Sigmoid colon (tissue), 7 donors: Measurements from ENCODE around the gene FYN. TPM values are rescaled to one million over a fixed set of nuclear protein-coding genes. Genes with fewer than 3 reads are reported as not detected.

Source experiments
- DNase-seq: peaks from one replicate; pipeline ENCODE4 v3.0.0-alpha.2; 2019
- H3K27ac ChIP-seq, 4 donors: fragments of 200-600 bp; sonication (generic); one replicate each; pipeline ENCODE4 v1.5.1; 2016 to 2019; ENCODE audit warnings: mild to moderate bottlenecking in 1 of 4
- H3K27me3 ChIP-seq, 3 donors: fragments of 200-600 bp; sonication (generic); one replicate each; pipeline ENCODE4 v1.5.1; 2019; ENCODE audit warnings: mild to moderate bottlenecking in 1 of 3
- H3K36me3 ChIP-seq, 4 donors: fragments of 200-600 bp; sonication (generic); one replicate each; pipeline ENCODE4 v1.5.1; 2016 to 2019
- H3K4me1 ChIP-seq, 4 donors: fragments of 200-600 bp; sonication (generic); one replicate each; pipeline ENCODE4 v1.5.1; 2017 to 2019
- H3K4me3 ChIP-seq, 4 donors: fragments of 200-600 bp; sonication (generic); one replicate each; pipeline ENCODE4 v1.5.1; 2017 to 2019; ENCODE audit warnings: mild to moderate bottlenecking in 2 of 4, moderate library complexity in 1 of 4
- H3K9me3 ChIP-seq, 4 donors: fragments of 200-600 bp in 3 of 4; sonication (generic) in 3 of 4; one replicate each; pipeline versions ENCODE4 v1.5.1 to v1.6.1; 2013 to 2019
- EP300 ChIP-seq, 4 donors: sonication (generic); formaldehyde crosslinking; IDR thresholded peaks; one replicate each; pipeline ENCODE4 v1.6.1; 2017; ENCODE audit warnings: antibody characterized with exemption in 4 of 4
- POLR2A ChIP-seq, 2 donors: fragments of 450-650 bp; IDR thresholded peaks; one replicate each; pipeline ENCODE4 v1.6.1; 2016; ENCODE audit warnings: antibody characterized with exemption in 2 of 2, mild to moderate bottlenecking in 2 of 2, moderate library complexity in 2 of 2
- POLR2AphosphoS5 ChIP-seq, 4 donors: sonication (generic); formaldehyde crosslinking; IDR thresholded peaks; one replicate each; pipeline ENCODE4 v1.6.1; 2017; ENCODE audit warnings: antibody characterized with exemption in 4 of 4
- WGBS, 2 donors: extraction: QIAGEN DNeasy Blood & Tissue Kit; methylation state at CpG; one replicate each; pipeline ENCODE4 v1.1.7; 2013; 5-methylcytosine and 5-hydroxymethylcytosine counted together
- intact Hi-C: fragments of 100-400 bp; cut with DNase I; formaldehyde crosslinking; loops from one replicate; pipeline ENCODE4 v1.15.1; 2023
- polyA plus RNA-seq, 3 donors: library from polyadenylated mRNA; stranded (reverse); fragments of 200-250 nt; gene quantifications; one replicate each; pipeline ENCODE4 v1.2.3, GENCODE V29; 2013
- total RNA-seq, 4 donors: library from RNA; depleted of rRNA; stranded (reverse); fragments of >200 nt; gene quantifications; one replicate each; pipeline ENCODE4 v1.1.0, GENCODE V29; 2016
- TF ChIP-seq, protein P1 (sequence below), 4 experiments: fragments of 450-650 bp in 3 of 4; fragments of 200-600 bp in 1 of 4; IDR thresholded peaks; one replicate each; pipeline ENCODE4 v1.5.1; 2016 to 2019; ENCODE audit warnings: antibody characterized with exemption in 4 of 4, mild to moderate bottlenecking in 3 of 4, moderate library complexity in 2 of 4
- donor health status: healthy with polysubstance abuse.
- donor health status: Bipolar disorder and iron deficiency.
- donor health status: healthy.

FYN gene
- total and polyA plus RNA-seq, 7 donors, result 2.3 to 81.4 (median 56.9) TPM

DNA sequence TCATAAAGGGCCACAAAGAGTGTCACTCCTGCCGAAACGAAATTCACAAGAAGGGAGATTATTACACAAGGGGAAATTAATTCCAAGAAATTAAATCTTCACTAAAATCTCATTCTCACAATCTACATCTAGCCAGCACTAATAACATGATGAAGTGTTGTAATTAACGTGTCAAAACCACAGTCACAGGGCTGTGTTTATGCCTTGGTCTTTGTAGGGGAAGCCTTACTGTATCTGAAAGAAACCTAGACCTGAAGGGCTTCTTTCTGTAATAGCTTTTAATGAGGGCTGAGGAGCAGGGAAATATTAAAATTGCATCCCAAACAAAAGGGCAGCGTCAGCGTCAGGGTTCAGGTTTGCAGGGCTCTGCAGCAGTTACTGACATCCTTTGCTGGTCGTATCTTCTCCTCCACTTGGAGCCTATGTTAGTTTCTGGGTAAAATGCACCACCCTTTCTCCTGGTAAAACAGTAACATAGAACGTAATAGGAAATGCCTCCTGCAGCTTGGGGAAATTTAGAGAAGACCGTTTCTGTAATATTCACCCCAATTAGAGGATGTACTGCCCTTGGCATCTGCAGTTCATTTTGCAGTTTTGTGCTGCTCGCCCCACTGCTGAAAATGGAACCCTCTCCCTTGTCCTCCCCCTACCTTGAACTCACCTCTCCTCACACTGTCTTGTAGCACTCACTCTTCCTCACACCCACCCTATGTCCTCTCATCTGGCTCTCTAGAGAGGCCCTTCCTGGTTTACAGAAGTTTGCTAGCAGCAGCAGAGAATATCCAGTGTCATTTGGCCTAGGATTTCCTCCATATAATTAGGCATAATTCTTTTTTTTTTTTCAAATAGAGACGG, 158.6 kb downstream of the FYN start:
- no peaks in the 10 kb centered on the region for H3K9me3 ChIP-seq
- no peak overlapping the region for H3K27ac ChIP-seq
- no peaks in the 10 kb centered on the region for H3K27me3 ChIP-seq
- no peak for TF ChIP-seq EP300 (IDR thresholded peaks at IDR 0.05)
- no peak for TF ChIP-seq POLR2A (IDR thresholded peaks at IDR 0.05)
- TF ChIP-seq POLR2AphosphoS5 (IDR thresholded peaks at IDR 0.05), result no peak
- TF ChIP-seq, protein P1, sequence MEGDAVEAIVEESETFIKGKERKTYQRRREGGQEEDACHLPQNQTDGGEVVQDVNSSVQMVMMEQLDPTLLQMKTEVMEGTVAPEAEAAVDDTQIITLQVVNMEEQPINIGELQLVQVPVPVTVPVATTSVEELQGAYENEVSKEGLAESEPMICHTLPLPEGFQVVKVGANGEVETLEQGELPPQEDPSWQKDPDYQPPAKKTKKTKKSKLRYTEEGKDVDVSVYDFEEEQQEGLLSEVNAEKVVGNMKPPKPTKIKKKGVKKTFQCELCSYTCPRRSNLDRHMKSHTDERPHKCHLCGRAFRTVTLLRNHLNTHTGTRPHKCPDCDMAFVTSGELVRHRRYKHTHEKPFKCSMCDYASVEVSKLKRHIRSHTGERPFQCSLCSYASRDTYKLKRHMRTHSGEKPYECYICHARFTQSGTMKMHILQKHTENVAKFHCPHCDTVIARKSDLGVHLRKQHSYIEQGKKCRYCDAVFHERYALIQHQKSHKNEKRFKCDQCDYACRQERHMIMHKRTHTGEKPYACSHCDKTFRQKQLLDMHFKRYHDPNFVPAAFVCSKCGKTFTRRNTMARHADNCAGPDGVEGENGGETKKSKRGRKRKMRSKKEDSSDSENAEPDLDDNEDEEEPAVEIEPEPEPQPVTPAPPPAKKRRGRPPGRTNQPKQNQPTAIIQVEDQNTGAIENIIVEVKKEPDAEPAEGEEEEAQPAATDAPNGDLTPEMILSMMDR (IDR thresholded peaks at IDR 0.05), result no peak
- intact Hi-C loops, result loop anchor here (5.0 to 10.0 kb wide), 2 partner anchors 48 to 450 kb away; no protein-coding TSS in a partner anchor
- no peak for DNase-seq
- H3K4me3 ChIP-seq, result no peak overlapping the region
- H3K4me1 ChIP-seq, result peaks cover 0 to 29% (median 26%) of the 10 kb centered on the region in 4 donors
- no peaks in the 10 kb centered on the region for H3K36me3 ChIP-seq
- 81 to 88% methylated on average over 10 of the region's 10 CpGs for WGBS, 2 donors

DNA sequence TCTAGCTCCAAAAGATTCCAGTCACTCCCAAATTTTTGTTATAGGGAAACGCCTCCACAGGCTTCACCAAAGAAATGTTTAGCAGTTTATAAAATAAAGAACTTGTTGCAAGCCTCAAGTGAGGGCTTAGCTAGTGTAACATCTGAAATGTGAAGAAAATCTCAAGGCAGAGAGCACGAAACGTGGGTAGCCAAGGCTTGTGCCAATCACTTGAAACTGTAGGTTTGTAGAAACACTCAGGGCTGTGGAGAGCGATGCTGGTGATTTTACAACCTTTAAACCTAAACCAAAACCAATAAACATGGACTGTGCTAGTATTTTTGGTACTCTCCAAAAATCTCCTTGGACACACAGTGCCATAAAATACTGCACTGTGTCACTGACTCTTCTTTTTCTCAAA, 159.4 kb downstream of the FYN start:
- Histone ChIP-seq H3K36me3 (no peaks in the 10 kb centered on the region), H3K27me3 (no peaks in the 10 kb centered on the region), H3K27ac (no peak overlapping the region), H3K4me3 (no peak overlapping the region), H3K9me3 (no peaks in the 10 kb centered on the region), H3K4me1 (peaks cover 0 to 33% (median 30%) of the 10 kb centered on the region in 4 donors)
- TF ChIP-seq POLR2AphosphoS5 (IDR thresholded peaks at IDR 0.05), result no peak
- no peak for TF ChIP-seq POLR2A (IDR thresholded peaks at IDR 0.05)
- TF ChIP-seq, protein P1 (IDR thresholded peaks at IDR 0.05), result no peak
- TF ChIP-seq EP300 (IDR thresholded peaks at IDR 0.05), result no peak
- no peak for DNase-seq
- WGBS, 2 donors, result 90 to 94% methylated on average over 4 of the region's 4 CpGs
- intact Hi-C loops, result loop anchor here (5.0 to 10.0 kb wide), 2 partner anchors 48 to 451 kb away; no protein-coding TSS in a partner anchor

DNA sequence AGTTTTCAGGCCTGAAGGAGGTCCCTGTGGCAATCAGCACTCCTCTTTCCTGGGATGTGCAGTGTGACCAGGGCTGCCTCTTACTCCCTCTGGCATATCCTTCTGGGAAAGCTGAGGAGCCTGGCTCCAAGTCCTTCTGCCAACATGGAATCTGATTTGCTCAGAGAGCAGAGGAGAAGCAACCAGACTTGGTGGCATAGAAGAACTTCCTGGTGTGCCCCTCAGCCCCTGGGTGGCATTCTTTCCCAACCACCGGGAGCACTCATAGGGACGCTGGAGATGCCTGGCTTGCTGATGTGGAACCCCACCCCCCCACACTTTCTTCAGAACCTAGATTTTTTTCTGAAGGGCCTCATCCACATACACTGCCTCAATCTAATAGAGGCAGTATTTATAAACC, 160.0 kb downstream of the FYN start:
- no peak for DNase-seq
- Histone ChIP-seq H3K36me3 (no peaks in the 10 kb centered on the region), H3K27ac (peak overlapping the region in 1 of 4 donors; percentile 56), H3K9me3 (no peaks in the 10 kb centered on the region), H3K27me3 (no peaks in the 10 kb centered on the region), H3K4me3 (no peak overlapping the region), H3K4me1 (peaks cover 0 to 37% (median 30%) of the 10 kb centered on the region in 4 donors)
- TF ChIP-seq POLR2A (IDR thresholded peaks at IDR 0.05), result no peak
- 95 to 96% methylated on average over 2 of the region's 2 CpGs for WGBS, 2 donors
- intact Hi-C loops, result loop anchor here (5.0 to 10.0 kb wide), 2 partner anchors 49 to 452 kb away; no protein-coding TSS in a partner anchor

DNA sequence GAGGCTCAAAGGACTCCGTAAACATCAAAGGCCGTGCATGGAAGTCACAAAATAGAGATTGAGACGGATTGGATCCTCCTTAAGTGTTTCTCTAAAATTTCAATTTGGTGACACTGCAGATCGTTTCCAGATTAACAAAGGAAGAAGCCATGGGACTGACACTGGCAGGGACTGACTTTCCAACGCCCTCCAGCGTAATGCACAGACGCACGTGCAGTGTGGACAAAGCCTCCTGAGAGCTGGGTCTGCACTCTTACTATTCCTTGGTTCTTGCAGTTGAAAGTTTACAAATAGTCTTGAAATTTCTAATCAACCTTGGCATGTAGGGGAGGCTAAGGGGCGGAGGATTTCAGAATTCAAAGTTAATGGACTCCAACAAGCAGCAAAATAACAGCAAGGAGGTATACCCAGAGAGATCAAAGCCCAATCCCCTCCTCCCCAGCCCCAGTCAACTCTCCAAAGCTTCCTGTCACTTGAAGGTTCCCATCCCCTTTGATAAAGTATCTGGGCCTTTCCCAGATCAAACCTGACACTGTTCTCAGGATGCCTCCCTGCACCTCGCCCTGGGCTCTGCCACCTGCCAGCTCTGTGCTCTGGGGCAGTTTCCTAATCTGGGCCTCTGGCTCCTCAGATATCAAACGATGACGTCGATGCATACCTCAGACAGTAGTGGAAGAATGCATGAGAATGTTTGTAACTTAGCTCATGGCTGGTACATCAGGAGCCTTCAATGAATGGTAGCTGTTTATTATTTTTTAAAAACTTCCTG, 161.1 kb downstream of the FYN start:
- H3K9me3 ChIP-seq, result no peaks in the 10 kb centered on the region
- 81 to 84% methylated on average over 13 of the region's 13 CpGs for WGBS, 2 donors
- intact Hi-C loops, result loop anchor here (2.0 to 10.0 kb wide), 3 partner anchors 50 to 453 kb away; partner anchors contain the start of gene FYN
- no peaks in the 10 kb centered on the region for H3K27me3 ChIP-seq
- H3K36me3 ChIP-seq, result no peaks in the 10 kb centered on the region
- H3K4me1 ChIP-seq, result peaks cover 0 to 39% (median 33%) of the 10 kb centered on the region in 4 donors
- TF ChIP-seq POLR2AphosphoS5 (IDR thresholded peaks at IDR 0.05) (no peak), POLR2A (IDR thresholded peaks at IDR 0.05) (no peak), EP300 (IDR thresholded peaks at IDR 0.05) (no peak)
- TF ChIP-seq, protein P1 (IDR thresholded peaks at IDR 0.05), result no peak
- H3K27ac ChIP-seq, result peak overlapping the region in 2 of 4 donors; percentile 52 to 56
- H3K4me3 ChIP-seq, result no peak overlapping the region
- DNase-seq, result no peak

DNA sequence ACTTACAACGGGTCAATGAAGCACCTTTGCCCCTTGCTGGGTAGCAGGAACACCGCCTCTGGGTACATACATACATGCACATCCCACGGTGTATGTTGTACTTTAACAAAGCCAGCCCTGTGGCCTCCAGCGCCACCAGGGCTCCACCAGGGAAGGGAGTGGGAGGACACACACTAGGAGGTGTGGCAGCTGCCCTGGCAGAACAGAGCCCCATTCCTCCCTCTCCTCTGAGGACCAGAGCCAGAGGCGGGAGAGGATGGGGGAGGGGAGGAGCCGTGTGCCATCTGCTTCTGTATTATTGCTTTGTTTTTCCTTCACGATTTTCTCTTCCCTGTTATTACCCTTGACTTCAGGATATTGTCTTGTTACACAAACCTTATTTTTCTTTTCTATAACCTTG, 161.8 kb downstream of the FYN start:
- H3K9me3 ChIP-seq, result no peaks in the 10 kb centered on the region
- no peaks in the 10 kb centered on the region for H3K27me3 ChIP-seq
- intact Hi-C loops, result loop anchor here (2.0 to 10.0 kb wide), 3 partner anchors 51 to 453 kb away; partner anchors contain the start of gene FYN
- 15 to 52% methylated on average over 7 of the region's 7 CpGs for WGBS, 2 donors
- peak; percentile 76 for DNase-seq
- no peaks in the 10 kb centered on the region for H3K36me3 ChIP-seq
- peaks cover 0 to 43% (median 38%) of the 10 kb centered on the region in 4 donors for H3K4me1 ChIP-seq
- peak overlapping the region; percentile 48 to 58 (median 54) for H3K27ac ChIP-seq
- no peak for TF ChIP-seq POLR2A (IDR thresholded peaks at IDR 0.05)
- TF ChIP-seq POLR2AphosphoS5 (IDR thresholded peaks at IDR 0.05), result peak in 1 of 4 donors; percentile 3
- no peak for TF ChIP-seq EP300 (IDR thresholded peaks at IDR 0.05)
- H3K4me3 ChIP-seq, result no peak overlapping the region
